HCT116 (cell line): ENCODE measurements around the gene TXLNB. TPM values are rescaled to one million over a fixed set of nuclear protein-coding genes. Genes with fewer than 3 reads are reported as not detected.

ENCODE experiments used
- ATAC-seq: fragments of 200-7000 bp; cut with Tn5 transposase; 2 replicates; pipeline ENCODE4 v1.9.1; 2020; ENCODE audit warnings: mild to moderate bottlenecking, moderate library complexity
- BruUV-seq: library from RNA; stranded (reverse); fragments of 400-500 nt; replicated peaks from 2 replicates; lab custom pipeline; 2021; lab: Mats Ljungman, UMichigan
- CTCF ChIA-PET: fragments of 300-600 bp; sonication (Branson Sonifier 250); formaldehyde crosslinking; loops from one replicate; lab custom pipeline; 2021; ENCODE audit warnings: antibody characterized with exemption; lab: Charles Lee
- POLR2A ChIA-PET: fragments of 300-600, 350-600 bp; sonication (Branson Sonifier 250); formaldehyde crosslinking; loops from one replicate; lab custom pipeline; 2021; ENCODE audit warnings: antibody characterized with exemption; lab: Charles Lee
- RAD21 ChIA-PET, 2 experiments: fragments of 300-600 bp; sonication (Branson Sonifier 250); formaldehyde crosslinking; loops; one replicate each; lab custom pipeline; 2023; ENCODE audit warnings: low total read pairs in 2 of 2; ENCODE audit not compliant: uncharacterized antibody in 2 of 2, unreplicated experiment in 2 of 2, low non-redundant PET in 1 of 2; lab: Charles Lee
- DNase-seq: peaks from one replicate; pipeline ENCODE4 v3.0.0-alpha.2; 2010; ENCODE audit warnings: low read depth, low spot score
- H2AFZ ChIP-seq: fragments of 200-600 bp; shearing (Covaris generic), sonication (generic); 2 replicates; pipeline ENCODE4 v1.6.1; 2017; ENCODE audit warnings: low read depth, mixed run types, mixed read lengths, antibody characterized with exemption, low read length; ENCODE audit not compliant: poor library complexity, severe bottlenecking
- H3K27ac ChIP-seq: 2 replicates; pipeline ENCODE4 v1.5.1; 2012; ENCODE audit warnings: low read depth, low read length
- H3K27me3 ChIP-seq: fragments of 200-600 bp; sonication (generic); 2 replicates; pipeline ENCODE4 v1.6.1; 2016; ENCODE audit warnings: mixed run types, low read length, mixed read lengths; ENCODE audit not compliant: insufficient read depth
- H3K36me3 ChIP-seq, 2 experiments: fragments of 200-500 bp in 1 of 2; fragments of 200-600 bp in 1 of 2; sonication (Bioruptor generic) in 1 of 2; sonication (generic) in 1 of 2; 2 replicates each; pipeline versions ENCODE4 v1.5.1 to v1.6.1; 2014 to 2016; ENCODE audit warnings: low read length in 2 of 2, inconsistent platforms in 1 of 2, mixed read lengths in 1 of 2, mixed run types in 1 of 2; ENCODE audit not compliant: insufficient read depth in 2 of 2, control insufficient read depth in 1 of 2
- H3K4me1 ChIP-seq, 2 experiments: fragments of 200-600 bp in 1 of 2; sonication (generic) in 1 of 2; 2 replicates each; pipeline versions ENCODE4 v1.5.1 to v1.6.1; 2012 to 2017; ENCODE audit warnings: low read length in 2 of 2, inconsistent platforms in 1 of 2, mild to moderate bottlenecking in 1 of 2, mixed read lengths in 1 of 2, mixed run types in 1 of 2, moderate library complexity in 1 of 2; ENCODE audit not compliant: insufficient read depth in 2 of 2, control insufficient read depth in 1 of 2
- H3K4me2 ChIP-seq: fragments of 200-600 bp; sonication (generic); 2 replicates; pipeline ENCODE4 v1.6.1; 2017; ENCODE audit warnings: mixed run types, low read length, mixed read lengths
- H3K4me3 ChIP-seq, 2 experiments: fragments of 200-600 bp in 1 of 2; sonication (generic) in 1 of 2; replicated peaks in 1 of 2; 2 replicates each; pipeline ENCODE4 v1.5.1; 2011 to 2016; ENCODE audit warnings: low read length in 2 of 2, control low read depth in 1 of 2, low read depth in 1 of 2, mild to moderate bottlenecking in 1 of 2, mixed read lengths in 1 of 2, mixed run types in 1 of 2
- H3K79me2 ChIP-seq: fragments of 200-600 bp; sonication (generic); 2 replicates; pipeline ENCODE4 v1.6.1; 2017; ENCODE audit warnings: mild to moderate bottlenecking, mixed run types, low read length, moderate library complexity, mixed read lengths; ENCODE audit not compliant: insufficient read depth
- H3K9ac ChIP-seq: fragments of 200-600 bp; sonication (generic); 2 replicates; pipeline ENCODE4 v1.6.1; 2016; ENCODE audit warnings: low read length, mixed read lengths
- H3K9me2 ChIP-seq: fragments of 200-600 bp; sonication (generic), shearing (Covaris generic); 2 replicates; pipeline ENCODE4 v1.6.1; 2017; ENCODE audit warnings: mixed run types, mild to moderate bottlenecking, moderate library complexity; ENCODE audit not compliant: insufficient read depth
- H3K9me3 ChIP-seq, 2 experiments: fragments of 200-500 bp in 1 of 2; fragments of 200-600 bp in 1 of 2; sonication (Bioruptor generic) in 1 of 2; sonication (generic) in 1 of 2; 2 replicates each; pipeline ENCODE4 v1.6.1; 2014 to 2017; ENCODE audit warnings: low read length in 2 of 2, mixed read lengths in 2 of 2, inconsistent platforms in 1 of 2, low read depth in 1 of 2, mild to moderate bottlenecking in 1 of 2, mixed run types in 1 of 2, moderate library complexity in 1 of 2; ENCODE audit not compliant: control insufficient read depth in 1 of 2, insufficient read depth in 1 of 2
- H4K20me1 ChIP-seq: fragments of 200-600 bp; sonication (generic), shearing (Covaris generic); 2 replicates; pipeline ENCODE4 v1.6.1; 2017; ENCODE audit warnings: mixed run types, mild to moderate bottlenecking, moderate library complexity; ENCODE audit not compliant: insufficient read depth
- CBX3 ChIP-seq: IDR thresholded peaks from 2 replicates; pipeline ENCODE4 v1.6.1; 2012; ENCODE audit warnings: low read depth
- CTCF ChIP-seq, 3 experiments: fragments of 200-600 bp in 1 of 3; sonication (generic) in 1 of 3; IDR thresholded peaks in 2 of 3; conservative IDR thresholded peaks in 1 of 3; 2 replicates each; pipeline ENCODE4 v1.5.1; 2012 to 2017; ENCODE audit warnings: low read depth in 2 of 3, low read length in 2 of 3, antibody characterized with exemption in 1 of 3, borderline replicate concordance in 1 of 3, control low read depth in 1 of 3, mild to moderate bottlenecking in 1 of 3, mixed read lengths in 1 of 3, mixed run types in 1 of 3, moderate library complexity in 1 of 3; ENCODE audit not compliant: insufficient read depth in 1 of 3
- EZH2 ChIP-seq: fragments of 200-600 bp; sonication (generic); IDR thresholded peaks from 2 replicates; pipeline ENCODE4 v1.6.1; 2017; ENCODE audit warnings: antibody characterized with exemption, mixed run types
- EZH2phosphoT487 ChIP-seq: fragments of 200-600 bp; IDR thresholded peaks from 2 replicates; pipeline ENCODE4 v1.6.1; 2018; ENCODE audit warnings: antibody characterized with exemption, borderline replicate concordance
- MAX ChIP-seq: IDR thresholded peaks from 2 replicates; pipeline ENCODE4 v1.6.1; 2012
- POLR2AphosphoS5 ChIP-seq: IDR thresholded peaks from 2 replicates; pipeline ENCODE4 v1.6.1; 2011; ENCODE audit warnings: mild to moderate bottlenecking, low read depth, low read length, moderate library complexity
- REST ChIP-seq: IDR thresholded peaks from 2 replicates; pipeline ENCODE4 v1.6.1; 2012; ENCODE audit warnings: low read depth
- TCF7L2 ChIP-seq: IDR thresholded peaks from 2 replicates; pipeline ENCODE4 v1.7.0; 2011; ENCODE audit warnings: borderline replicate concordance, inconsistent platforms; ENCODE audit not compliant: insufficient read depth, insufficient read length; ENCODE audit errors: extremely low read depth
- YY1 ChIP-seq: IDR thresholded peaks from 2 replicates; pipeline ENCODE4 v1.6.1; 2011; ENCODE audit warnings: low read length, low read depth, moderate library complexity, mild to moderate bottlenecking; ENCODE audit not compliant: insufficient replicate concordance; ENCODE audit errors: extremely low read depth
- ZNF274 ChIP-seq: fragments of 200-500 bp; sonication (Bioruptor generic); IDR thresholded peaks from 2 replicates; pipeline ENCODE4 v1.6.1; 2014; ENCODE audit warnings: mild to moderate bottlenecking, low read depth, low read length, inconsistent platforms
- intact Hi-C: fragments of 100-400 bp; cut with micrococcal nuclease; formaldehyde crosslinking; loops from 2 replicates; pipeline ENCODE4 v1.10.0; 2022
- total RNA-seq: library from RNA; stranded (reverse); gene quantifications from one replicate; pipeline ENCODE4 v1.2.1, GENCODE V29; 2021; ENCODE audit not compliant: unreplicated experiment
- TF ChIP-seq, protein P1 (sequence below): IDR thresholded peaks from 2 replicates; pipeline ENCODE4 v1.6.1; 2012

Gene TXLNB
- total RNA-seq, 1 experiment from 2014 or later = 0.05 TPM

DNA sequence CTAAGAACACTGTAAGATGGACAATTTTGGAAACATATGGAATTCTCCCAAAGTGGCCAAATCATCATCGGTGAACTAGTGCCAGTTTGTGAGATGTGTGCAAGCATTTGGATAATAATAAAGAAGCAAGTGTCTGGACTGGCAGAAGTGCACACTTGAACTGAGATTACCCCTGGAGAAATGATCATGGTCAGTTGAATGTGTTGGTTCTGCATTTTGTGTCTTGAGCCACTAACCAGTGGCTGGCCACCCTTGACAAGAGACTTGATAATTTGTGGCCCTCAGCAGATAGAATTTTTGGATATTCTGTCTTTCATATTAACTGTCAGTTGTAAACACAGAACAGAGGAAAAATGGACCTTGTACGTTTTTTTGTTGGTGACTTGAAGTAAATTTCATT lies 45.2 kb upstream of the TXLNB start (continued):
- TF ChIP-seq YY1 = no peak
- no peak for TF ChIP-seq REST
- TF ChIP-seq EZH2phosphoT487 = no peak
- no peak for TF ChIP-seq ZNF274
- no peak for TF ChIP-seq POLR2AphosphoS5
- TF ChIP-seq, protein P1, sequence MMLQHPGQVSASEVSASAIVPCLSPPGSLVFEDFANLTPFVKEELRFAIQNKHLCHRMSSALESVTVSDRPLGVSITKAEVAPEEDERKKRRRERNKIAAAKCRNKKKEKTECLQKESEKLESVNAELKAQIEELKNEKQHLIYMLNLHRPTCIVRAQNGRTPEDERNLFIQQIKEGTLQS = no peak

DNA sequence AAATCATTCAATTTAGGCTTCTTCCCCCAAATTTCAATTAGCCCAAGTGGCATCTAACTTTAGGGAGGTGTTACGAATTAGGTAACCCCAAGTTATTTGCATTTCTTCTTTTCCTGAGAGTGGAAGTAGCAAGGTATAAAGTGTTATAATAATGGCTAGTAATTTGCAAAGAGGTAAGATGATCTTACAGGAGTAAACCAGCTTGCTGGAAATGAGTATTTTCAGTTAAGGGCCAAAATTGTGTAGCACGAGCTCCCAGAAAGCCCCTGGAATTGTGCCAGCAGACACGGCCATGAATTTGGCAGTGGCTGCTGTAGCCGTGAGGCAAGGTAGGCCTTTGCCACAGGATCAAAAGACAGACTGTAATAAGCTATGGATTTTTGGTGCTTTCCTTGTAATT lies 44.7 kb upstream of the TXLNB start:
- CTCF ChIA-PET = no interaction called here
- Histone ChIP-seq H2AFZ (no peak overlapping the region), H3K27me3 (no peaks in the 10 kb centered on the region), H3K4me3 (no peak overlapping the region), H3K9me2 (no peaks in the 10 kb centered on the region), H3K79me2 (no peaks in the 10 kb centered on the region), H4K20me1 (no peaks in the 10 kb centered on the region), H3K4me2 (no peak overlapping the region), H3K27ac (no peak overlapping the region), H3K9ac (no peak overlapping the region), H3K36me3 (no peaks in the 10 kb centered on the region), H3K4me1 (no peaks in the 10 kb centered on the region), H3K9me3 (no peaks in the 10 kb centered on the region)
- ATAC-seq (no peak), DNase-seq (no peak)
- TF ChIP-seq TCF7L2 (no peak), CBX3 (no peak), POLR2AphosphoS5 (no peak), MAX (no peak), CTCF (IDR thresholded peaks at IDR 0.05 in 2 of 3, conservative IDR thresholded peaks at IDR 0.05 in 1 of 3; ENCODE audit: borderline replicate concordance in 1 of 3, insufficient read depth in 1 of 3, low read depth in 2 of 3, low read length in 2 of 3) (no peak), EZH2 (no peak)
- intact Hi-C loops = no loop called here
- BruUV-seq = no TSS peak
- POLR2A ChIA-PET = no interaction called here
- RAD21 ChIA-PET = no interaction called here
